IPS-20b (cell line): ENCODE measurements around the gene HMX1.

ENCODE experiments used
- H3K27ac ChIP-seq: one replicate; pipeline ENCODE4 v1.5.1; 2013; ENCODE audit warnings: low read length
- H3K27me3 ChIP-seq: 2 replicates; pipeline ENCODE4 v1.6.1; 2013; ENCODE audit warnings: mild to moderate bottlenecking, low read length, inconsistent platforms; ENCODE audit not compliant: insufficient read depth
- H3K36me3 ChIP-seq: 2 replicates; pipeline ENCODE4 v1.6.1; 2013; ENCODE audit warnings: low read depth, mild to moderate bottlenecking, inconsistent platforms, low read length, moderate library complexity; ENCODE audit not compliant: insufficient read depth
- H3K4me1 ChIP-seq: 2 replicates; pipeline ENCODE4 v1.6.1; 2013; ENCODE audit warnings: mild to moderate bottlenecking, control low read depth, inconsistent platforms, low read length, moderate library complexity; ENCODE audit not compliant: insufficient read depth
- H3K4me3 ChIP-seq: 2 replicates; pipeline ENCODE4 v1.5.1; 2013; ENCODE audit warnings: mild to moderate bottlenecking, low read length, inconsistent platforms
- H3K9ac ChIP-seq: 2 replicates; pipeline ENCODE4 v1.6.1; 2013; ENCODE audit warnings: low read depth, mild to moderate bottlenecking, inconsistent platforms, low read length, moderate library complexity
- H3K9me3 ChIP-seq: 2 replicates; pipeline ENCODE4 v1.6.1; 2013; ENCODE audit warnings: mild to moderate bottlenecking, low read depth, low read length, inconsistent platforms; ENCODE audit not compliant: insufficient read depth

Gene HMX1

DNA sequence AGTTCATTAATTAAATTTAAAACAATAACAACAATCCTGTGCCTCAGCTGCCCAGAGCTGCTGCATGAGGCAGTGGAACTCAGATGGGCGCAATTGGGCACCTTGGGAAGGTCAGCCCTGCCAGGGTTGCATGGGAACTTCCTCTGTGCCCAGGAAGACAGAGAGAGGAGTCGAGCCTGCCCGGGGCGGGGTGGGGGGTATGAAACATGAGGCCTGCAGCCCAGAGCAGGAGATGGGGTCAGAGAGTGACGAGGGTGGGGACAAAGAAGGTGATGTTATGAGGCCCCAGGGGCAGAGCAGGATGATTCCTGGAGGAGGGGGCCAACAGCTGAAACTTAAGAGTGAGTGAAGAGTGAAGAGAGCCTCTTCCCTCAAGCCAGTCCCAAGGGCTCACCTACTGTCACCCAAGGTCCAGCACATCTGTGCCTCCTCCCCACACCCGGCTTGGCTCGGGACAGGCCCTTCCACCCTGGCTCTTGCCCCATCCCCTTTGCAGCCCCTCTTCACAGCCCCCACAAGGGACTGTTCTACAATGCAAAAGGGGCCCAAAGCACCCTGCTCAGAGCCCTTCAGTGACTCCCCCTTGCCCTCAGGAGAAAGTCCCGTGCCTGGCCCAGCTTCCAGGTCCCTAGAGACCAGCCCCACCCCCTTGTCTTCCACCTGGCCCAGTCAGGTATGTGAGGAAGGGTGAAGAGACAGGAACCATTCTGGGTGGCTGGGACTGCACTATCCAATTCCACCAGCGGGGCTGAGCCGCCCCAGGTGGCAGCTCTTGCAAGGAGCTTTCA lies 31.4 kb downstream of the HMX1 start:
- H3K9me3 ChIP-seq, result no peaks in the 10 kb centered on the region
- H3K27me3 ChIP-seq, result peaks cover 10% of the 10 kb centered on the region; the same call in 1 of the 2 replicates
- H3K9ac ChIP-seq, result no peak overlapping the region
- H3K4me3 ChIP-seq, result no peak overlapping the region
- no peaks in the 10 kb centered on the region for H3K36me3 ChIP-seq
- no peak overlapping the region for H3K27ac ChIP-seq
- peaks cover 7% of the 10 kb centered on the region; the same call in 1 of the 2 replicates for H3K4me1 ChIP-seq

DNA sequence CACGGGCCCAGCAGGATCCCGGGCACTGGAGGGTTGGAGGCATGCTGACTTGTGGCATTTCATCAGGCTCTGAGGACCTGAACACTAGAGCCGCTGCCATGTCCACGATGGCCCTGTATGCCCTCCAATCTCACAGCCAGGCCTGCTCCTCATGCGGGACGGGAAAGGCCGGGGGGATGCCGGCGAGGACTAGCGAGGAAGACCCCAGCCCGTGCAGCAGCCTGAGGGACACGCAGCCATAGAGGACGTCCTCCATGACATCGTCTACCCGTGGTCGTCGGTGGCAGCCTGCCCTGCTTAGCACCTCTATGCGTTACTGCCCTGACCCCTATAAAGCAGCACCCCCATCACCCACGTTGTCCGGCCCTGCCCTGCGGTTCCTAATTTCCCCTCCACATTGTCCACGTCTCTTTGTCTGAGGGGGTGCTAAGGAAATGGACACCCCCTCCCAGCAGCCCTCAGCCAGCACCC lies 32.6 kb downstream of the HMX1 start:
- no peak overlapping the region for H3K27ac ChIP-seq
- H3K36me3 ChIP-seq, result no peaks in the 10 kb centered on the region
- H3K4me1 ChIP-seq, result peaks cover 7% of the 10 kb centered on the region; the same call in 1 of the 2 replicates
- H3K4me3 ChIP-seq, result no peak overlapping the region
- no peaks in the 10 kb centered on the region for H3K9me3 ChIP-seq
- H3K9ac ChIP-seq, result no peak overlapping the region
- peaks cover 10% of the 10 kb centered on the region; the same call in 1 of the 2 replicates for H3K27me3 ChIP-seq

DNA sequence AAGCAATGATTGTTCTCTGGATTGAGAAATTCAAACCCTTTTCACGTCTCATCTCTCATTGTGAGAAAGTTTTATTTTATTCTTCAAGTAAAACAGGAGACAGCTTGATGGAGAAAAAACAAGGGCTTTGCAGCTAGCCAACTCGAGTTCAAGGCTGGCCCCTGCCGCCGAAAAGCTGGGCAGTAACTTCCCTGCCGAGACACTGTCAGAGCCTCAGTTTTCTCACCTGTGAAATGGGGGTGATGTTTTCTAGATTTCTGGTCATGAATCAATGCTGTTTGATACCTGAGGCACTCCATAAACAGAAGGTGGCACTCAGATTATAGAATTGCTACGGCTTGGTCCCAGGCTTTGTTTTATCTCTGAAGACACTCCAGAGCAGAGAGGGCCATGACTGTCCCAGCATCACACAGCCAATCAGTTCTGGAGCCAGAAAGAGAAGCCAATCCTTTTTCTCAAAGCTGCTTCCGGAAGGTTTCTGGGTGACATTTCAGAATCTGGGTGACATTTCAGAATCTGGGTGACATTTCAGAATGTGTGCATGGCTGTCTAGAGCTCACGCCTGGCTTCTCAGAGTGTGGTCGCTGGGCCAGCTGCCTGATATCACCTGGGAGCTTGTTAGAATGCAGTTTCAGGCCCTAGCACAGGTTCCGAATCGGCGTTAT lies 33.2 kb downstream of the HMX1 start:
- no peaks in the 10 kb centered on the region for H3K36me3 ChIP-seq
- no peaks in the 10 kb centered on the region for H3K9me3 ChIP-seq
- H3K27ac ChIP-seq, result no peak overlapping the region
- H3K4me3 ChIP-seq, result no peak overlapping the region
- H3K27me3 ChIP-seq, result peaks cover 10% of the 10 kb centered on the region; the same call in 1 of the 2 replicates
- H3K9ac ChIP-seq, result no peak overlapping the region
- H3K4me1 ChIP-seq, result peaks cover 7% of the 10 kb centered on the region; the same call in 1 of the 2 replicates

DNA sequence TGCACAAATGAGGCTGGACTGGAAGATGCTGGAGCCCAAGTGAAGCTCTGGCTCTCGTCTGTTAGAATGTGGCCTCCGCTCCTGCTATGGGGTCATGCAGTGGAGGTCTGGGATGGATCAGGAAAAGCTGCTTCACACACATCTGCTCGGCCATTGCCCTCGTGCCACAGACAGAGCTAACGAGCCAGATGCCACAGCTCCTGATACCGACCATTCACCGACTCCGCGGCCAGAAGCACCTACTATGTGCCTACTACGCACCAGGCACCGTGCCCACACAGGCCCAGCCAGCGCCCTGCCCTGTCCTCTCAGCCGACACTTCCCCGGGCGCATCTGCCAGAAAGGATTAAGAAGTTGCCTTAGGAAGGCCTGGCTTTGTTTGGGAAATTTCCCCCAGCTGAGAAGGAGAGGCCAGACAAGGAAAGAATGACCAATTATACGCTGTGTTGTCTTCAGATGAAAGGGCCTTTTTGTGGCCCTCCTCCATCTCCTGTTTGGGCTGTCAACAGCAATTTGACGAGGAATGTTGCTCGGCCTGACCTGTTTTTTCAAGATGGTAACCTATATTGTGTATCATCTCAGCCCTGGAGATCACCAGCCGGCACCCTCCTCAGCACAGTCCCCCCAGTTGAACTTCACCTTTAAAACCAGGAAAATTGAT lies 34.3 kb downstream of the HMX1 start:
- Histone ChIP-seq H3K9me3 (no peaks in the 10 kb centered on the region), H3K4me3 (no peak overlapping the region), H3K9ac (no peak overlapping the region), H3K4me1 (peaks cover 7% of the 10 kb centered on the region; the same call in 1 of the 2 replicates), H3K27ac (no peak overlapping the region), H3K36me3 (no peaks in the 10 kb centered on the region), H3K27me3 (peaks cover 10% of the 10 kb centered on the region; the same call in 1 of the 2 replicates)

DNA sequence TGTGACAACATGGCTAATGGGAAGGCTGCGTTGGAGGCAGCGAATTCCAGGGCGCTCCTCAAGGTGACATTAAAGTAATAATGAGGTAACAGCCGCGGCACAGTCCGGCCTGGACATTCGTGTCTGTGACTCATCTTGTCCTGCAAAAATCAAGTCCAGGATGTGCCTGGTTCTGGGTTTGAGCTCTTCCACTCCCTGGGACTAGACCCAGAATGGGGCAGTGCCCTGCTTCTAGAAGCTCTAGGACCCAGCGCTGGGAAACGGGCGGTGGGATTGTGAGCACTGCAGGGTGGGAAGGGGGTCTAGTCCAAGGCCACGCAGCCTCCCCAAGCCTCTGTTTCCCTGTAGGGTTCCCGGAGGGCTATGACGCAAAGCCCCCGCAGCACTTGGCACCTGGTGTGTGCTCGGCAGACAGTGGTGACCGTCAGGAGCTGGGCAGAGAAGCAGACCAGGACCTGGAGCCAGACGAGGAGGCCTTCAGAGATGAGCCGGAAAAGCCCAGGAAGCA lies 34.9 kb downstream of the HMX1 start:
- Histone ChIP-seq H3K27ac (no peak overlapping the region), H3K4me1 (peaks cover 7% of the 10 kb centered on the region; the same call in 1 of the 2 replicates), H3K27me3 (peaks cover 10% of the 10 kb centered on the region; the same call in 1 of the 2 replicates), H3K9ac (no peak overlapping the region), H3K4me3 (no peak overlapping the region), H3K36me3 (no peaks in the 10 kb centered on the region), H3K9me3 (no peaks in the 10 kb centered on the region)

DNA sequence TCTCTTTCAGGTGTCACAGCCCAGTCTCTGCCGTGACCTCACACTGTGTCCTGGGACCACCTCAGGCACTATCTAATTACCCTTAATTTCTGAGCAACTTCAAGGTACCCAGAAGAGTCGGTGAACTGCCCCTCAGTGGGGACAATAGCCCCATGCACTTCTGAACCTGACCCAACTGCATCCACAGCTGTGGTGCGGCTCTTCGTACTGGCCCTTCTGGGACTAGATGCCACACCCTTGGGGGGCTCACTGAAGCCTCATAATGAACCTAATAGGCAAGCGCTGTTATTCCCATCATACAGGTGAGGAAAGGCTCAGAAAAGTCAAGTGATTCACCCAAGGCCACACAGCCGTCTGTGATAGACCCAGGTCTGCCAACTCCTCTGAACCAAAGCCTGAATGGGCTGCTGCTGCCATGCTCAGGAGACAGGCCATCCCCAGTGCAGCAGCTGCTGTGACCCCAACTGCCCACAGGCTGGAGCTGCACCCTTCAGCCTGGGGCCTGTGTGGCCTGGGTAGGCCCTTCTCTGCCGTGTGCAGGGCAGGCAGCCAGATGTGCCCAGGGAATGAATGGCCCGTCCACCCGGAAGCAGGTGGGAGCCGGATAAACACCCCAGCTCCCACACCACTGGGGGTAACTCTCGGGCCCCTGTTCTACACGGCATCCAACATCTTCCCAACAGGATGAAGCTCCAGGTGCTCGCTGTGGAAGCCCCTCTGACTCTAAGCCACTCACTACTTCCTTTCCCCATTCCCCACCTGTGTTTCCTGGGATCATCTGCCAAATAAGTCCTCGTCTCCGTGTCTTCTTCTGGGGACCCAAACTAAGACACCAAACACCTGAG lies 35.9 kb downstream of the HMX1 start:
- Histone ChIP-seq H3K4me1 (peaks cover 7% of the 10 kb centered on the region; the same call in 1 of the 2 replicates), H3K27ac (no peak overlapping the region), H3K4me3 (no peak overlapping the region)

DNA sequence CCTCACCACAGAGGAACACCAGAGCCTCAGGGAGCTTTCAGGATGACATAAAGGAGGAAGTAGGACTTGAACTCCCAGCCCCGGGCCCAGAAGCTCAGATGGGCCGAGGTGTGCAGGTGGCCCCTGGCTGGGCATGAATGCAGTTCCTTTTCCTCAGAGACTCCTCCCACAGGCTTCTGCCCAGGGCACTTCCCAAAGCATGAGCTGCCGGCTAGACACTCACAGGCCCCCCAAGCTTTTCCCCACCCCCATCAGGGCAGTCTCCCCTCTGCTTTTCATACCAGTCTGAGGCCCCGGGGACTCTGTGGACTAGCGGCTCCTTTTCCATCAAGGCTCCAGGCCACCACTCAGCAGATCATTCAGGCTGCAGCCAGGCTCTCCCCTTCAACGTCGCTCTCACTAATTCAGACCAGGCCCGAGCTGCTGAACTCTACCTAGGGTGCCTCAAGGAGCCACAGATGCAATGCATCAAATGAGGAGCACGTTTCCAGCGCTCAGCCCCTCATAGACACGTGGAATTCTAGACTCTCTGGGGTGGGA lies 36.9 kb downstream of the HMX1 start:
- no peak overlapping the region for H3K4me3 ChIP-seq
- H3K27ac ChIP-seq, result no peak overlapping the region
- H3K4me1 ChIP-seq, result peaks cover 7% of the 10 kb centered on the region; the same call in 1 of the 2 replicates
- no peak overlapping the region for H3K9ac ChIP-seq
- H3K9me3 ChIP-seq, result no peaks in the 10 kb centered on the region
- no peaks in the 10 kb centered on the region for H3K36me3 ChIP-seq
- peaks cover 4% of the 10 kb centered on the region for H3K27me3 ChIP-seq

More for the DNA sequence above, 35.9 kb downstream of the HMX1 start:
- Histone ChIP-seq H3K36me3 (no peaks in the 10 kb centered on the region), H3K9me3 (no peaks in the 10 kb centered on the region), H3K27me3 (peaks cover 7% of the 10 kb centered on the region), H3K9ac (no peak overlapping the region)

DNA sequence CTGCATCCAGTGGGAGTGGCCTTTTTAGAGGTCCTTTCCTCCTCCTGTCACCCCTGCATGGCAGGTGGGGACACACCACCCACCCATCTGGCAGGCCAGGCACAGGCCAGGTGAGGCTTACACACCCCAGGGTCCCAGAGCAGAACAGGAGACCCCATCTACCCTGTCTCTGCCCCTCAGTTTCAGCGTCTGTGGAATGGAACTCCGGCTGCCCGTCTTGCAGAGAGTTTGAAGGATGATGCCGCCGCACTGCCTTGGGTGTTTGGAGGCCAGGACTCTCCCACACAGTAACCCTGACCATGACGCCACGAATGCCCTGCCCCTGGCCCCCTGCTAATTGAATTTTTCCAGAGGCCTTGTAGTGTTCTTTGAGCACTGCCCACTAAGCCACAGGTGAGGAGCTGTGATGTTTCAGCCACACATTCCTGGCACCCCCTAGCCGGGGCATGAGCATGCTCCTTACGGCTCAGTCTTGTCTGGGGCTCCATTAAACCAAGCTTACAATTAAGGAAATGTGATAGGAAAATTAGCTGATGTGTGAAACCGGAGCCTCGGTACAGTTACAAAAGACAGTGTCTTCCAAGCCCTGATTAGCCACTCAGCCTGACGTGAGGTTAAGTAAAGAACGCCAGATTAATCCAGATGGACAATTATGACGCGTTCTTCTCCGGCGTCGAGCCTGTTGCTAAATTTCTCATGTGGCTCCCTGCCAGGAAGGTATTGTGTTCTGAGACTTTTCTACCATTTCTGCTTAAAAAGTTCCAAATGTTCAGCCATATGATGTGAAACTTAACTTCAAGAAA lies 39.3 kb downstream of the HMX1 start:
- Histone ChIP-seq H3K4me1 (no peaks in the 10 kb centered on the region), H3K4me3 (no peak overlapping the region), H3K36me3 (no peaks in the 10 kb centered on the region), H3K9me3 (peaks cover 6% of the 10 kb centered on the region; the same call in 1 of the 2 replicates), H3K27ac (no peak overlapping the region), H3K27me3 (no peaks in the 10 kb centered on the region; the same call in 1 of the 2 replicates), H3K9ac (no peak overlapping the region)

DNA sequence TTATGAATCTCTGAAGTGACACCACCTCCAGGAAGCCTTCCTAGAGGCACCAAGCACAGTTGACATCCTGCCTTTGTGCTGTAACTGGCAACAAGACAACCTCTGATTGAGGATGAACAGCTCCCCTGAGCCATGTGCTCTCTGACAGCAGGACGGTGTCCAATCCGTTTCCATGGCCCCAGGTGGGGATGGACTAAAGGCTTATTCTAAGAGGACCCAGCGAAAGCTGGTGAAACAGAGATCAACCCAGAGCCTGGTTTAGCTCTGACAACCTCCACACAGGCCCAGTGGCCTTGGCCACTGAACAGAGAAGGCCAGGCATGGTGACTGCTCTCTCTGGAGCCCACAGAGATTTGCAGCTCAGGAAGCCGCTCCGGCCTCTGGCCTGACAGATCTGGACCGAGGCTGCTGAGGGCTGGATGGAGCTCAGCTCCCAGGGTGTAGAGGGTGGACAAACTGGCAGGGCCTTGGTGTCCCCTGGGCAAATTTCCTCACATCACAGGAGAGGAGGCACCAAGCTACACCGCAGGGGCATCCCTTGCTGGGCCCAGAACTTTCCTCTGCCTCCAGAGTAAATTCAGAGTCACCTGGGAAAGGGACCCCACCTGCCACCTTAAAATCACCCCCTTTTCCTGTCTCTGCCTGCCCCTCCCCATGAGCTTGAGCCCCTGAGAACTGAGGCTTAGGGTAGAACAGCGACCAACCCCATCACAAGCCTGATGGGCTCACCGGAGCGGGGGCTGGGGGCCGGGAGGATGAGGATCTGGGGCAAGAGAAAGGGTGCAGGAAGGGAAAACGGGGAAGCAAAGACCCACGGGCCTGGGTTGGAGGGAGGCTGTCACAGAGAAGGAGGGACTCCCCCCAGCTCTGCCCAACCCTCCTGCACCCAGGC lies 40.2 kb downstream of the HMX1 start:
- H3K27me3 ChIP-seq, result no peaks in the 10 kb centered on the region; the same call in 1 of the 2 replicates
- no peaks in the 10 kb centered on the region for H3K36me3 ChIP-seq
- H3K9ac ChIP-seq, result no peak overlapping the region
- H3K27ac ChIP-seq, result no peak overlapping the region
- peaks cover 6% of the 10 kb centered on the region; the same call in 1 of the 2 replicates for H3K9me3 ChIP-seq
- H3K4me1 ChIP-seq, result no peaks in the 10 kb centered on the region
- H3K4me3 ChIP-seq, result no peak overlapping the region
